RWPE1 (cell line): ENCODE measurements around the gene IL20RB.
A peak's percentile ranks its signal among the peaks of the same experiment; 100 is the strongest.

Source experiments
- CTCF ChIA-PET: fragments of 350-600 bp; sonication (Branson Sonifier 250); formaldehyde crosslinking; extraction: SDS; loops from one replicate; lab custom pipeline; 2021; lab: Yijun Ruan, JAX
- POLR2A ChIA-PET: fragments of 400-600 bp; formaldehyde crosslinking; extraction: SDS; loops from one replicate; lab custom pipeline; 2020; ENCODE audit warnings: antibody characterized with exemption; ENCODE audit not compliant: low non-redundant PET; lab: Yijun Ruan, JAX
- DNase-seq: peaks from one replicate; pipeline ENCODE4 v3.0.0; 2012; ENCODE audit warnings: low spot score
- H3K27ac ChIP-seq: fragments of 450-650 bp; 2 replicates; pipeline ENCODE4 v1.5.1; 2017
- CTCF ChIP-seq: fragments of 450-650 bp; conservative IDR thresholded peaks from 2 replicates; pipeline ENCODE4 v1.5.1; 2017; ENCODE audit warnings: low read depth, mild to moderate bottlenecking

IL20RB gene

DNA sequence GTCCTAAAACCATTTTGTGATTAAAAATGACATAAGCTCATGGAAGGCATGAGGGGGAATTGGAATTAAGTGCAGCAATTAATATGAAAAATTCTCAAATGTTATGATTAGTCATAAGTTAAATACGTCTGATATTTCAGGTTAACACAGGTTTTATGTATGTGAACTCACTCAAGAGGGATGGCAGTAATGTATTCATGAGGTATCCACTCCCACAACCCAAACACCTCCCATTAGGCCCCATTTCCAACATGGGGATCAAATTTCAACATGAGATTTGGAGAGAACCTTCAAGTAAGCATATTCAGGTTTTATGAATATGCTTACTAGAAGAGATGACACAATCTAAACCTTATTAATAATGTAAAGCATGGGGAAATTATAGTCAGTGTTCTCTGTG, 41.6 kb upstream of the IL20RB start:
- CTCF ChIA-PET = no interaction called here
- DNase-seq = peak; percentile 24
- POLR2A ChIA-PET = no interaction called here
- TF ChIP-seq CTCF = no peak
- H3K27ac ChIP-seq = no peak overlapping the region

DNA sequence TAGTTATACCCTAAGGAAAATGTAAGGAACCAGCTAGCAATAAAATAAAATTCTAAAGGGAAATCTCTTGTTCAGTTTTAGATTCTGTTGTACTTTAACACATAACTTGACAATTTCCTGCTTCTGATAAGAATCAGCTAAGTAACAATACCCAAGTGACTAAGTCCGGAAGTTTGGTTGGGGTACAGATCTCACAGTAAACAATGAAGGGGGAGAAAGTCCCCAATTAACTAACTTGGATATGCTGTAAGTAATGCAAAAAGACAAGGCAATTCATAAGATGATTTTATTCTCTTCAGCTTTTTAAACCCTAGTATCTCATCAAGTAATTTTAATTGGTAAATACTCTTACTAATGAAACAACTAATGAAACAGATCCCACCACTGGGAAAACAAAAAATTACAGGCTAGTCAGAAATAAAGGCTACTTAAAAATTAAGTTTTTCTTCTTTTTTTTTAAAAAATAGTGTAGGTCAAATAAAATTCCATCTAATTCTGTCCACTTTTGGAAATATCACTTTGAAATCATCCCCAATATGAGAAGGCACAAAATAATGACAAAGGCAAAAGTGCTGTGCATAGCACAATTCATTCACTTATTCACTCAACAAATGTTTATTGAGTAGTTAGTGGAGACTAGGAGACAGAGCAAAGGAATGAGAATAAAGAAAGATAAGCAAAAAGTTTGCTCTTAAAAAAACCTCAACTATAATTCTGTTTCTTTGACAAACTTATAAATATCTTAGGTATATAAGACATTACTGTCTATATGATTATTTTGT, 37.8 kb upstream of the IL20RB start:
- CTCF ChIA-PET = no interaction called here
- no peak overlapping the region for H3K27ac ChIP-seq
- no peak for TF ChIP-seq CTCF
- POLR2A ChIA-PET = no interaction called here
- DNase-seq = no peak

- no peak overlapping the region for H3K27ac ChIP-seq
- no peak for DNase-seq
- CTCF ChIA-PET = no interaction called here
- TF ChIP-seq CTCF = no peak
- POLR2A ChIA-PET = no interaction called here
Measured at GRCh38 chr3:136920904-136921611, 36.7 kb upstream of the IL20RB start.

DNA sequence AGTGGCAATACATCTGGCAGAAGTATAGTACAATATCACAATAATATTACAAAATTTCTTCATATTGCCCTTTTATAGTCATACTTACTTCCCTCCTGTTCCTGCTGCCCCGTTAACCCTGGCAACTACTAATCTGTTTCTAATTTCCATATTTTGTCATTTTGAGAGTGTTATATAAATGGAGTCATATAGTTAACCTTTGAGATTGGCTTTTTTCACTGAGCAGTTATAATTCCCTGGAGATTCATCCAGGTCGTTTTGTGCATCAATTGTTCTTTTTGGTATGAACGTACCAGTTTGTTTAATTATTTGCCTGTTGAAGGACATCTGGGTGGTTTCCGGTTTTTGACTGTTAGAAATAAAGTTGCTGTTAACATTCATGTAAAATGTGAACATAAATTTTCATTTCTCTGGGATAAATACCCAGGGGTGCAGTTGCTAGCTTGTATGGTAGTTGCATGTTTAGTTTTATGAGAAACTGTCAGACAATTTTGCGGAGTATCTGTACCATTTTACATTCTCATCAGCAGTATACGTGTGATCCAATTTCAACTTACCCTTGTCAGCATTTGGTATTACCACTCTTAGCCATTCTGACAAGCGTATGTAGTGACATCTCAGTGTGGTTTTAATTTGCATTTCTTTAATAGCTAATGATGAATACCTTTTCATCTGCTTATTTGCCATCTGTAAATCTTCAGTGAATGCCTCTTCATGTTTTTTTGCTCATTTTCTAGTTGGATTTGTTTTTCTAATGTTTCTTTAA, 32.2 kb upstream of the IL20RB start:
- H3K27ac ChIP-seq = no peak overlapping the region
- ChIA-PET POLR2A (interaction anchor here (0.6 kb wide), 1 partner anchor 738 kb away, joined by 6 read pairs; no protein-coding TSS in a partner anchor), CTCF (no interaction called here)
- no peak for TF ChIP-seq CTCF
- DNase-seq = no peak

DNA sequence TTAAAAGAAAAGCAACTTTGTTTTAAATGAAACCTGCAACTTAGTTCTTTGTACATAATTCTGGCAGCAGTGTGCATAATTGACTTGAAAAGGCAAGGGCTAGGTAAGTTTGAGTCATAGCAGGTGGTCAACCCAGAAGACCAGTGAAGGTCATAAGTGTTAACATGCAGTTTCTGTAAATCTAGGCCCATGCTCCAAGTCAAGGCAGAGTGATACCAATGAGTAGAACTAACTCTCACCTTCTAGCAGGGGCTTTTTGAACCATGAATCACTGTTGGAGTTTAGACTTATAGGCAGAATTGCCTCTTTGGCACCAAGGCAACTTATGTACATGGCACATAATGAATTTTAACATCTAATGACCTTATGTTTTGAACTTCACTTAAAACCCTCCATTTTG, 29.5 kb upstream of the IL20RB start:
- TF ChIP-seq CTCF = no peak
- CTCF ChIA-PET = no interaction called here

DNA sequence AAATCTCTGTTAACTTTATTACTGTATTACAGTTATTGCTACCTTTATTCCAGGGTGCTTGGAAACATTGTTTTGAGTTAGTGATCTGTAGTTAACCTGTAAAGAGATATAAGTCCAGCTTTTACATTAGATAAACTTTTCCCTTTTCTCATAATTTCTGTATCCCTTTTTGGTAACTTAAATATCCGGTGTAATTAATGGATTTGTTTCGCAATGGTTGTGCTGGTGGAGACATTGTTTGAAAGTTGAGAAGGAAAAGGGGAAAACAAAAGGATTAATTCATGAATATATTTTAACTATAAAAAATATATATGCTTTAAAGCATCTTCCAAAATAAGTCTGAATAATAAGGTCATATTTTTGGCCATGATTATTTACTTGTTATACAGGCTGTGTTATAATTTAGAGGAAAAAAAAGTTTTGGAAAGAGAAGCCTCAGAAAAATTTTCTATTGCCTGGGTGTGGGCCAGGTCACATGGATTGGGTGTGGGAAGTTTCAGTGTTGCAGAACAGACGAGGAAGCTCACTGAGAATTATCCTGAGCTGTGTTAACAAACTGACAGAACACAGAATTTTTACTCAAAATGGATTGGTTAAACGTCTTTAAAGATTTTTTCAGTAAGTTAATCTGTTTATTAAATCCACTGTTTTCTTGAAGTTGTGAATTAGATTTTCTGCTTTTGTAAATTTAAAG, 27.7 kb upstream of the IL20RB start:
- peak; percentile 37 for DNase-seq
- no peak for TF ChIP-seq CTCF
- ChIA-PET CTCF (interaction anchor here (0.6 kb wide), 1 partner anchor 659 kb away, joined by 4 read pairs; no protein-coding TSS in a partner anchor), POLR2A (interaction anchor here (1.1 kb wide), 1 partner anchor 29 kb away, joined by 4 read pairs; no protein-coding TSS in a partner anchor)
- no peak overlapping the region for H3K27ac ChIP-seq

More for the DNA sequence above, 29.5 kb upstream of the IL20RB start:
- POLR2A ChIA-PET = no interaction called here
- no peak overlapping the region for H3K27ac ChIP-seq
- no peak for DNase-seq
